HFF-Myc (cell line): ENCODE measurements around the gene STK40.

Experiments used
- DNase-seq: peaks from one replicate; pipeline ENCODE4 v3.0.0-alpha.2; 2011; ENCODE audit warnings: low read depth; ENCODE audit errors: extremely low read depth
- H3K4me3 ChIP-seq: replicated peaks from 2 replicates; pipeline ENCODE4 v1.5.1; 2011; ENCODE audit warnings: low read depth, mild to moderate bottlenecking, control low read depth, low read length
- CTCF ChIP-seq: IDR thresholded peaks from 2 replicates; pipeline ENCODE4 v1.5.1; 2012; ENCODE audit warnings: mild to moderate bottlenecking, low read depth, low read length, control low read depth; ENCODE audit errors: missing control alignments

Gene STK40

GRCh38 chr1:36367066-36367465 is 18.7 kb downstream of the STK40 start:
- H3K4me3 ChIP-seq, result no peak overlapping the region
- TF ChIP-seq CTCF, result no peak
- no peak for DNase-seq

- H3K4me3 ChIP-seq, result no peak overlapping the region
- no peak for DNase-seq
- no peak for TF ChIP-seq CTCF
These were observed 19.5 kb downstream of the STK40 start for GRCh38 chr1:36366091-36366661.

GRCh38 chr1:36365381-36365780 is 20.3 kb downstream of the STK40 start:
- H3K4me3 ChIP-seq, result no peak overlapping the region
- TF ChIP-seq CTCF, result no peak
- DNase-seq, result no peak

GRCh38 chr1:36359911-36360550 is 25.7 kb downstream of the STK40 start:
- no peak for TF ChIP-seq CTCF
- H3K4me3 ChIP-seq, result no peak overlapping the region
- no peak for DNase-seq

GRCh38 chr1:36359383-36359782 is 26.3 kb downstream of the STK40 start:
- no peak overlapping the region for H3K4me3 ChIP-seq
- DNase-seq, result no peak
- TF ChIP-seq CTCF, result no peak

GRCh38 chr1:36358514-36359084 is 27.1 kb downstream of the STK40 start:
- H3K4me3 ChIP-seq, result no peak overlapping the region
- DNase-seq, result no peak
- TF ChIP-seq CTCF, result no peak
